Activated CD4-positive, alpha-beta T cell treated with anti-CD3 and anti-CD28 coated beads for 36 hours (primary cell): ENCODE results near the gene RASD2. TPM values are rescaled to one million over a fixed set of nuclear protein-coding genes. Genes with fewer than 3 reads are reported as not detected.

Source experiments
- ATAC-seq: fragments of 200-7000 bp; cut with Tn5 transposase; one replicate; pipeline ENCODE4 v1.10.0; 2021; ENCODE audit warnings: mild to moderate bottlenecking, moderate library complexity
- CTCF ChIA-PET: fragments of 350-600 bp; sonication (Branson Sonifier 250); formaldehyde crosslinking; loops from one replicate; lab custom pipeline; 2021; ENCODE audit warnings: antibody characterized with exemption; lab: Charles Lee
- POLR2A ChIA-PET: fragments of 350-600 bp; sonication (Branson Sonifier 250); formaldehyde crosslinking; loops from one replicate; lab custom pipeline; 2021; ENCODE audit warnings: antibody characterized with exemption, inconsistent platforms; lab: Charles Lee
- DNase-seq: peaks from one replicate; pipeline ENCODE4 v3.0.0-alpha.2; 2020
- H3K27ac Mint-ChIP-seq: one replicate; pipeline ENCODE4 v1.8.0; 2021; ENCODE audit warnings: mixed read lengths
- H3K27me3 Mint-ChIP-seq: one replicate; pipeline ENCODE4 v1.8.0; 2021; ENCODE audit warnings: mixed read lengths
- H3K36me3 Mint-ChIP-seq: one replicate; pipeline ENCODE4 v1.8.0; 2021; ENCODE audit warnings: low read depth, mixed read lengths
- H3K4me1 Mint-ChIP-seq: one replicate; pipeline ENCODE4 v1.8.0; 2021; ENCODE audit warnings: mixed read lengths
- H3K4me3 Mint-ChIP-seq: one replicate; pipeline ENCODE4 v1.8.0; 2021; ENCODE audit warnings: mild to moderate bottlenecking, moderate library complexity, mixed read lengths
- H3K9me3 Mint-ChIP-seq: one replicate; pipeline ENCODE4 v1.8.0; 2021; ENCODE audit warnings: low read depth, mixed read lengths
- intact Hi-C, 2 experiments: fragments of 100-400 bp; cut with DNase I in 1 of 2; cut with micrococcal nuclease in 1 of 2; formaldehyde crosslinking; loops; one replicate each; pipeline versions ENCODE4 v1.14.2 to v1.15.1; 2022 to 2024; cut with DNase I, micrococcal nuclease
- total RNA-seq, 2 experiments: library from RNA; stranded (reverse); gene quantifications; one replicate each; pipeline ENCODE4 v1.2.3, GENCODE V29; 2021

The RASD2 gene
- total RNA-seq, 2 experiments from 2014 or later, result 0.09 TPM

GRCh38 chr22:35589071-35589755 is 48.6 kb downstream of the RASD2 start:
- intact Hi-C loops, result no loop called here
- H3K4me1 Mint-ChIP-seq, result no peaks in the 10 kb centered on the region
- no peaks in the 10 kb centered on the region for H3K9me3 Mint-ChIP-seq
- no peak overlapping the region for H3K27ac Mint-ChIP-seq
- ChIA-PET CTCF (no interaction called here), POLR2A (no interaction called here)
- ATAC-seq, result peak; percentile 53
- no peak overlapping the region for H3K4me3 Mint-ChIP-seq
- H3K36me3 Mint-ChIP-seq, result no peaks in the 10 kb centered on the region
- DNase-seq, result peak; percentile 6
- no peaks in the 10 kb centered on the region for H3K27me3 Mint-ChIP-seq

DNA sequence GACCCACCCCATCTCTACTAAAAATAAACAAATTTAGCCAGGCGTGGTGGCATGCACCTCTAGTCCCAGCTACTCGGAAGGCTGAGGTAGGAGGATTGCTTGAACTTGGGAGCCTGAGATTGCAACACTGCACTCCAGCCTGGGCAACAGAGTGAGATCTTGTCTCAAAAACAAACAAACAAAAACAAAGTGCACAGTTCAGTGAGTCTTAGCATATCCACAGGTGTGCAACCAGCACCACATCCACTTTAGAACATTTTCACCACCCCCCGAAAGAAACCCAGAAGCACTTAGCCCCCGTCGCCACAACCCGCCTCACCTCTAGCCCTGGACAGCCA is 49.1 kb downstream of the RASD2 start:
- CTCF ChIA-PET, result no interaction called here
- no peaks in the 10 kb centered on the region for H3K36me3 Mint-ChIP-seq

GRCh38 chr22:35590634-35591295 is 50.1 kb downstream of the RASD2 start:
- ChIA-PET CTCF (interaction anchor here (0.6 kb wide), 1 partner anchor 385 kb away, joined by 3 read pairs; no protein-coding TSS in a partner anchor), POLR2A (no interaction called here)
- no peaks in the 10 kb centered on the region for H3K4me1 Mint-ChIP-seq
- no peaks in the 10 kb centered on the region for H3K27me3 Mint-ChIP-seq
- intact Hi-C loops, result no loop called here
- H3K9me3 Mint-ChIP-seq, result no peaks in the 10 kb centered on the region
- H3K4me3 Mint-ChIP-seq, result no peak overlapping the region
- no peak overlapping the region for H3K27ac Mint-ChIP-seq
- H3K36me3 Mint-ChIP-seq, result no peaks in the 10 kb centered on the region
- no peak for DNase-seq
- ATAC-seq, result no peak

More for the DNA sequence above, 49.1 kb downstream of the RASD2 start:
- no peaks in the 10 kb centered on the region for H3K27me3 Mint-ChIP-seq
- DNase-seq, result no peak
- no peak overlapping the region for H3K27ac Mint-ChIP-seq
- intact Hi-C loops, result no loop called here
- no peaks in the 10 kb centered on the region for H3K4me1 Mint-ChIP-seq
- no peak overlapping the region for H3K4me3 Mint-ChIP-seq
- no peaks in the 10 kb centered on the region for H3K9me3 Mint-ChIP-seq
- POLR2A ChIA-PET, result no interaction called here
- ATAC-seq, result no peak

DNA sequence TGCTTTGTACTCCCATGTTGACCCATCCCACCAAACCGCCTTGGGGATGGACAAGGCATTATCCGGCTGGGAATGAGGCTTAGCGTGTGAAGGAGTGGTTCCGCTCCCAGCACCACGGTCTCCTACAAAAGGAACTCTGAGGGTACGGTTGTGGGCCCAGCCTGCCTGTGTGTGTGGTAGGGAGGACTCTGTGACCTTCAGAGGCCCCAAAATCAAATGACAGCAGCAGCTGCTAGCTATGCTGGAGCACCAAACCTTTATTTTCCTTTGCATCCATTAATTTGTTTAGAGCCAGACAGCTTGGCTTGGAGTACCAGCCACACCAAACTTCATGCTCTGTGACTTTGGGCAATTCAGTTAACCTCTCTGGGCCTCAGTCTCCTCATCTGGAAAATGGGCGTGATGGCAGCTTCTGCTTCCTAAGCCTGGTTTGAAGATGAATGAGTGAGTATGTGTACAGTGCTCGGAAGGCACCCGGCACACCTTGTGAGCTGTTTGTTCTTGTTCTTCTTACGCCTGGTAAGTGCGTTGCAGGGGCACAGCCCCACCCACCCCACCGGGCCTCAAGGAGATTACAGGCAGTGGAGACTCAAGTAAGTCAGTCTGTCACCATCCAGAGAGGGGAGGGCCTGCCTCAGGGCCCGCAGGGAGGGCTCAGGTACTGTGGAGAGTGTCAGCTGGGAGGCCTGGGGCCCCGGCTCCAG is 51.2 kb downstream of the RASD2 start:
- H3K4me3 Mint-ChIP-seq, result no peak overlapping the region
- no peak for DNase-seq
- no peaks in the 10 kb centered on the region for H3K36me3 Mint-ChIP-seq
- no peak overlapping the region for H3K27ac Mint-ChIP-seq
- H3K9me3 Mint-ChIP-seq, result no peaks in the 10 kb centered on the region
- intact Hi-C loops, result no loop called here
- no peak for ATAC-seq
- ChIA-PET POLR2A (no interaction called here), CTCF (interaction anchor here (1.4 kb wide), 1 partner anchor 9 kb away, joined by 3 read pairs; no protein-coding TSS in a partner anchor)
- no peaks in the 10 kb centered on the region for H3K4me1 Mint-ChIP-seq
- no peaks in the 10 kb centered on the region for H3K27me3 Mint-ChIP-seq

GRCh38 chr22:35592418-35592967 is 51.9 kb downstream of the RASD2 start:
- no peak overlapping the region for H3K4me3 Mint-ChIP-seq
- DNase-seq (no peak), ATAC-seq (no peak)
- no peaks in the 10 kb centered on the region for H3K4me1 Mint-ChIP-seq
- CTCF ChIA-PET, result interaction anchor here (0.6 to 1.4 kb wide), 2 partner anchors 9 to 12 kb away, joined by 3 read pairs; no protein-coding TSS in a partner anchor
- H3K27me3 Mint-ChIP-seq, result no peaks in the 10 kb centered on the region
- POLR2A ChIA-PET, result no interaction called here
- intact Hi-C loops, result no loop called here
- no peaks in the 10 kb centered on the region for H3K9me3 Mint-ChIP-seq
- no peak overlapping the region for H3K27ac Mint-ChIP-seq
- no peaks in the 10 kb centered on the region for H3K36me3 Mint-ChIP-seq

GRCh38 chr22:35593071-35593890 is 52.6 kb downstream of the RASD2 start:
- Mint-ChIP-seq H3K36me3 (no peaks in the 10 kb centered on the region), H3K9me3 (no peaks in the 10 kb centered on the region), H3K27ac (no peak overlapping the region), H3K27me3 (no peaks in the 10 kb centered on the region), H3K4me1 (no peaks in the 10 kb centered on the region), H3K4me3 (no peak overlapping the region)
- DNase-seq (no peak), ATAC-seq (no peak)
- CTCF ChIA-PET, result interaction anchor here (0.6 kb wide), 1 partner anchor 13 kb away, joined by 3 read pairs; no protein-coding TSS in a partner anchor
- POLR2A ChIA-PET, result no interaction called here
- intact Hi-C loops, result no loop called here

GRCh38 chr22:35593891-35594470 is 53.4 kb downstream of the RASD2 start:
- ATAC-seq (no peak), DNase-seq (no peak)
- no peak overlapping the region for H3K4me3 Mint-ChIP-seq
- no peaks in the 10 kb centered on the region for H3K9me3 Mint-ChIP-seq
- POLR2A ChIA-PET, result no interaction called here
- no peak overlapping the region for H3K27ac Mint-ChIP-seq
- CTCF ChIA-PET, result no interaction called here
- no peaks in the 10 kb centered on the region for H3K4me1 Mint-ChIP-seq
- intact Hi-C loops, result no loop called here
- H3K36me3 Mint-ChIP-seq, result no peaks in the 10 kb centered on the region
- no peaks in the 10 kb centered on the region for H3K27me3 Mint-ChIP-seq

GRCh38 chr22:35594686-35595085 is 54.1 kb downstream of the RASD2 start:
- ATAC-seq, result no peak
- Mint-ChIP-seq H3K4me1 (no peaks in the 10 kb centered on the region), H3K9me3 (no peaks in the 10 kb centered on the region), H3K27ac (no peak overlapping the region), H3K4me3 (no peak overlapping the region), H3K36me3 (no peaks in the 10 kb centered on the region), H3K27me3 (no peaks in the 10 kb centered on the region)
- no peak for DNase-seq
- intact Hi-C loops, result no loop called here
- POLR2A ChIA-PET, result no interaction called here
- CTCF ChIA-PET, result no interaction called here

DNA sequence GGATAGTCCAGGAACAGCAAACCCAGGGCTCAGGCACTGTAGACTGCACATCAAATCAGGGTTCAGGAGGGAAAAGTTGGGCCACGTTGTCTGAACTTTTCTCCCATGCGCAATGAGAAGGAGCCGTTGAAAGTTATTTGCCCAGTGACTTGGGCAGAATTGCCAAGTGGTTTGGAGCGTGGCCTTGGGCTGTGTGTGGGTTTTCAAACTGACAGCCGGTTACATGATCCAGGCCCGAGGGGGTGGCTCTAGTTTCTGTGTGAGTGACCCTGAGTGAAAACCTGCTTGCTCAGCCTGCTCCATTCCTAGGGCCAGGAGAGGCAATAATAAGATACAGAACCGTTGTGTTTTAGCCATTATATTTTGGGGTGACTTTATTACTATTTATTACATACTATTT is 56.2 kb downstream of the RASD2 start:
- ChIA-PET POLR2A (no interaction called here), CTCF (no interaction called here)
- DNase-seq, result no peak
- Mint-ChIP-seq H3K4me3 (no peak overlapping the region), H3K27me3 (no peaks in the 10 kb centered on the region), H3K9me3 (no peaks in the 10 kb centered on the region), H3K4me1 (no peaks in the 10 kb centered on the region), H3K27ac (no peak overlapping the region), H3K36me3 (no peaks in the 10 kb centered on the region)
- intact Hi-C loops, result no loop called here
- ATAC-seq, result no peak

- H3K4me1 Mint-ChIP-seq, result no peaks in the 10 kb centered on the region
- no peaks in the 10 kb centered on the region for H3K9me3 Mint-ChIP-seq
- ChIA-PET CTCF (no interaction called here), POLR2A (no interaction called here)
- intact Hi-C loops, result no loop called here
- H3K27me3 Mint-ChIP-seq, result no peaks in the 10 kb centered on the region
- H3K4me3 Mint-ChIP-seq, result no peak overlapping the region
- ATAC-seq (no peak), DNase-seq (no peak)
- no peaks in the 10 kb centered on the region for H3K36me3 Mint-ChIP-seq
- H3K27ac Mint-ChIP-seq, result no peak overlapping the region
Observed at GRCh38 chr22:35597692-35598395, 57.2 kb downstream of the RASD2 start.
